GM18526 (cell line): Measurements from ENCODE around the gene EFTUD2.
A peak's percentile ranks its signal among the peaks of the same experiment; 100 is the strongest.

Experiments used
- POLR2A ChIP-seq: IDR thresholded peaks from 3 replicates; pipeline ENCODE4 v1.6.1; 2011; ENCODE audit not compliant: insufficient read length; ENCODE audit errors: extremely low read depth

The EFTUD2 gene

DNA sequence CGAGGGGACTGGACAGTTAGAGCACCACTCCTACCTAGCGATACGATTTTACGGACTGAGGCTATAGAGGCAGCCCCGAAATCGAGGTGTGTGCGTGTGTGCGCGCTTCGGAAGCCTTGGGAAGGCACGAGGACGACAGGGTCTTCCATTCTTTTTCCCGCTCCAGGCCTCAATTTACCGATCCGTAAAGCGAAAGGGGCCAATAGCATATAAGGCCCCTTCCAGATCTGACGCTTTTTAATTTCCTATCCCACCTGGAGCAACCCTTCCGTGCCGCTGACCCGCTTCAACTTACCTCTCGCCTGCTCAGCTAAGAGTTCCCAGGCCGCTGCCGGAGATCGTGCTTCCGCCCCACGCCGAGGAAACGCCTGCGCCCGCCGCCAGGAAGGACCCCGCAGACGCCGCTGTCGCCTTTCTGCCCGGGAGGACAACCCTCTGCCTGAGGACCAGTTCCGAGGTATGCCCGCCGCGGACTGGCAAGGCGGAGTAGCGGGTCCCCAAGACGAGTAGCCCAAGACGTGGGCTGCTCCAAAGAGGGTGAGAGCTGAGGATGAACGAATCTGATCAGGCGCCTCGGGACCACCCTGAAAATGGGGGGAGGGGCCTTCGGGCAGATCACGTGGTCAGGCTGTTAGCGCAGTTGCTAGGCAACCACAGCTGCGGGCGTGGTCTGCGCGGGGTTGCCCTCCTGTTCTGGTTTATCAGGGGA lies at the start of gene EFTUD2:
Gene EFTUD2, minus strand, starts transcription at position 372 of the 709 bp plus-strand sequence. CDS start 4,924 bp downstream, outside the sequence.
- TF ChIP-seq POLR2A = peak; percentile 84

DNA sequence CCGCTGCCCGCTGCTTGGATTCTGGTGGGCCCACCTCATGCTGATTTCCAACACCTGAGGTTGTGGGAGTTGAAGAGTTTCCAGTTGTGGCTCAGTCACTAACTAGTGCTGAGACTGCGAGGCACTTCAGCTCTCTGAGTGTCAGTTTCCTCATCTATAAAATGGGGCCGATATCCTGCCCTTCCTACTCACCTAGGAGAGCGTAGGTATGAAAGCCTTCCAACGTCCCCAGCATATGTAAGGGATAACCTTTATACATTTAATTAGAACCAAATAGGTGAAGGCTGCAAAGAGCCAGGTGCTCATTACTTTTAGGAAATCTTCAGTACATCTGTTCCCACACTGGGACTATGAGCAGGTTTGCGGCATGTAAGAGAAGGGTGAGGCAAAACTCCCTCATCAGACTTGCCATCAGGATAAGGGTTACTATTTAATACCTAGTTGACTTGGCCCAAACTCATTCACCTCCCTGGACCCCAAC lies 49.1 kb upstream of the EFTUD2 start:
- no peak for TF ChIP-seq POLR2A

DNA sequence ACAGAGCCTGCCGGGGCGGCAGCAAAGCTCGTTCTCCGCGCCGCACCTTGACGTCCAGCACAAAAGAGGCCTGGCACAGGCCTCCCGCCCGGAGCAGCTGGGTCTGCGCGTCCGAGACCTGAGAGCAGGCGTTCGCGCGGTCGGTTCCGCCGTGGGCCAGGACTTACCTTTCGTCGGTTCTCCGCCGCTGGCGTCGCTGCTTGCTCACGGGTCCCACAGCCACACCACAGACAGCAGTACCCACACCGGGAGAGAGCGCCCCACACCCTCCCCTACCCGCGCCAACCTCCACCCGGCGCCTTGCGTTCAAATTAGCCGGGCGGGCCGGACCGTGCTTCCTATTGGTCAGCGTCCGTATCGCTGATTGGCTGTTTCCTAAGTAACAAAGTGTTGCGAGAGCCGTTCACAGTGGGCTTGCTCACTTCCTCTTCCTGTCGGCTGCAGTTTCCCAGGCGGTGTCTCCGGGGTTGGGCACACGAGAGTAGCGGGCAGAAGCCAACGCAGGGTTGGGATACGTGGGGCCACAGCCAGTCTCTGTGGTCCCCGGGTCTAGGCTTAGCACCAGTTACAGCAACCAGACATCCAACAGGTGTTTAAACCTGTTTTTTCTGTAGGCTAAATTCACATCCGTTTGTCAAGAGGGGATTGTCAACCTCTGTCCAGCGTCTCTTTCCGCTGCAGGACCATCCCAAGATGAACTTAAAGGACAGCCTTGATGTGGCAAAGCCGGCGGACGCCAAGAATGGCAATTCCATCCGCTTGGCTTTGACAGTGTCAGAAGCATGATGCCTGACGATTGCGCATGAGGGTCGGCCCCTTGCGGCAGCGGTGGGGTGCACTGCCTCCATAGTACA lies 48.4 kb upstream of the EFTUD2 start, which contains the start of gene KIF18B:
Gene KIF18B, minus strand, starts transcription at position 313 of the 854 bp plus-strand sequence. CDS start 11,429 bp downstream, outside the sequence.
- peak; percentile 92 for TF ChIP-seq POLR2A

DNA sequence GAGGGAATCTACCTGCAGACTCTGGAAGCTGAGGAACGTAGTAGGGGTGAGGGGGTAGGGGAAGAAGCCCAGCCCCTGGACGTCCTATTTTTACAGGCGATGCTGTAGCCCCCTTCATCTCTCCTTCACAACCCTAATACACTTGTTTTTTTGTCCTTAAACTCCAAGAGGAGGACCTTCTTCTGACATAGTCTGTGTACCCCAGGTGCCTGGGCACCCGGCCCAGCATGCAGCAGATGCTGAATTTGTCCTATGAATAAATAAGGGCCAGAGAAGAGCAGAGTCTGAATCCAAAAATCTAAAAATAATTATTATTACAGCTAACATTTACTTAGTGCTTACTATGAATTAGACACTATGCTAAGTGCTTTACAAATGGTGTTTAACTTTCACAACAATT lies 43.2 kb upstream of the EFTUD2 start:
- TF ChIP-seq POLR2A = no peak

- TF ChIP-seq POLR2A = no peak
Measured at GRCh38 chr17:44941712-44942331, 42.6 kb upstream of the EFTUD2 start.

- no peak for TF ChIP-seq POLR2A
Measured at GRCh38 chr17:44940768-44941167, 41.5 kb upstream of the EFTUD2 start.

- TF ChIP-seq POLR2A = no peak
Measured at GRCh38 chr17:44940317-44940716, 41.1 kb upstream of the EFTUD2 start.

DNA sequence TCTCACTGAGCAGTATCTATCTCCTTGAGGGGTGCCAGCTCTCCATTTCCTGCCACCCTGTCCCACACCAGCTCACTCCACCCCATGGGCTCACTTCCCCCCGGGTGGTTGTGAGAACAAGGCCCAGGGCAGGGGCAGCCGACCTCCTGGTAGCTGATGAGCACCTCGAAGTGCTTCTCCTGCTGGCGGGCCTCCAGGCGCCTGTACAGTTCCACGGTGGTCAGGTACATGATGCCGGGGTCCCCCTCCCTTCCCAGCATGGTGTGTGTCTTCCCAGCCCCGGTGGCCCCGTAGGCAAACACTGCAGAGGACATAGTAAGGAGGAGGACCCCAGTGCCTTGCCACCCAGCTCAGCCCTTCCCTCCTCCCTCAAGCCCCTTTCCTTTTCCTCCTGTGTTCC lies 35.9 kb upstream of the EFTUD2 start:
- TF ChIP-seq POLR2A = no peak

DNA sequence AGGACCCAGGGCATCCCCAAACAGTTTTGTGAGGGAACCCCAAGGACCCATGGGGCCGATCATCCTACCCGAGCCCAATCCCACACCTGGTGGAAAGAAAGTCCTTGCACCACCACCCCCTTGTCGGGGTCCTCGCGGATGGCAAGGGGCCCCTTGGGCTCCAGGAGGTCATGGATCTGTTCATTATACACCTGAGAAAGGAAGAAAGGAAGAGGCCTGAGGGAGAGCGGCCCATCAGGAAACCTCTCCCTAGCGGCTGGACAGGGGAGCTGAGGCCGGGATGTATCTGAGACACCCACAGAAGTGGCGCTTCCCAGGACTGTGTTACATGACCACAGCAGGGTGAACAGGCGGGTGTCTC lies 35.5 kb upstream of the EFTUD2 start:
- no peak for TF ChIP-seq POLR2A

- TF ChIP-seq POLR2A = no peak
Measured at GRCh38 chr17:44933824-44934744, 34.8 kb upstream of the EFTUD2 start.

DNA sequence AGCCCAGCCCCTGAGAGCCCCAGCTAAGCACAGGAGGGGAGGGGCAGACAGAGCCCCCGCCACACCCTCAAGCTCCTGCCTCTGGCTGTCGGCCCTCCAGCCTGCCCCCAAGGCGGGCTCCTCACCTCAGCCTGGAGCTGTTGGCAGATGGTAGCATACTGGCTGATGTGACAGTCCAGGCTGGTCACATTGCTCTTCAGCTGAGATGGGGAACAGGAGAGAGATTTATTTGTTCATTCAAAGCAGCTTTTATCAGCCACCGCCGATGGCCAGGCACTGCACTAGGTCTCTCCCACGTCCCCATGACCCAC lies 33.5 kb upstream of the EFTUD2 start:
- no peak for TF ChIP-seq POLR2A

DNA sequence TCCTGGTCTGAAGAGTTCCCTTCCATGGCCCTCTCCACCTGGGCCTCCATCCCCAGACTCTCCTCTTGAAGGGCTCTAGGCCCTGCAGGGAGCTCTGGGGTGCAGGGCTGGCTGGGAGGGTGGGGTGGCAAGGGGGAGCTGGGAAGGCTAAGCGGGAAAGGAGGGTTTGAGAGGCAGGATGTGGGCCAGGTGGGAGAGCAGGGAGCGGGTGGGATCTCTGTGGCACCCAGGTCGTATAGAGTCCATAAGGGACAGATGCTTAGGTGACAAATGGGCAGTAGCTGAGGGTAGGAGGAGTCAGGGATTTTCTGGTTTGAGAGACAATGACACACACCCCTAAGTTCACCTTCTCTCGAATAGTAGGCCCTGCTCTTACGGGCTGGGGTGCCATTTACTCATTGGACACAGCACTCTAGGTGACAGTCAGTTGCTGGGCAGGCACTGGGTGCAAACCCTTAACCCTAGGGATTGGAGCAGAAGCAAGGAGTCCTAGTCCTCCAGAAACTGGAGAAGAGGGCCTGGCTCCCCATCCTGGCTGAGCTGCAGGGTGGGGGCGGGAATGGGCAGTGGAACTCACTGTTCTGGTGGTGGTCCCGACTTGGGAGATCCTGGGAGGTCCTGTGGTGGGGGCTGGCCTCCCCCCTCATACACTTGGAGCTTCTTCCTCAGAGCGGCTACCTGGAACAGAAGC lies 33.0 kb upstream of the EFTUD2 start:
- no peak for TF ChIP-seq POLR2A

DNA sequence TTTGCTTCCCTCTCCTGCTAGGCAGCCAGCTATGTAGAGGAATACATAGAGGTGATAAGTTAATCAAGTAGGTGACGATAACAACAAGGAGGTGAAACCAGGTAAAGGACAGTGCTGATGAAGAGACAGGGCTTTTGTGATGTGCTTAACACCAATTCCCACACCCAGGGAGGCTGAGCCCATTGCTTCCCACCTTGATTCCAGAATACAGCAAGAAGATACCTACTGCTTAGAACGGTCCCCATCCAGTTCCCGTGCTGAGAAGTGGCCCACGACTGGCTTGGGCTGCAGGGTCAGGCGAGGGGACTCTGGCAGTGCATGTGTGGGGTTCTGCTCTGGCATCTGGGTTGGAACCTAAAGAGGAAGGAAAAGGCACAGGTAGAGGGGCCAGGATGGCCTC lies 32.1 kb upstream of the EFTUD2 start:
- no peak for TF ChIP-seq POLR2A

DNA sequence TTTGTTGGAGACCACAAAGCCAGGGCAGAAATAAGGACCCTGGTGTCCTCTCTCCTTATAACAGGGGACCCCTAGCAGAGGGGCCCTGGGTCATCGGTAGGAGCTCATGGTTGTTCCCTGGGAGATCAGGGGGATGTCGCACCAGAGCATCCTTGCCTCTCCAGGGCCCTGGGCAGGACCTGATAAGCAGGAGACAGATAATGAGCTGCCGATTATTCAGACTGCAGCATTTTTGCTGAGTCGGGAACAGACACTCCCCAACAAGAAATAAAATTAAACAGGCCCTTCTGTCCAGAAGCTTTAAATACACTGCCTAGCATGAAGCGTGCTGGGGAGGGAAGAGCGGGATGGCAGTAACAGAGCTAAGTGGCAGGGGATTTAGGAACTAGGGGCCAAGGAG lies 31.4 kb upstream of the EFTUD2 start:
- no peak for TF ChIP-seq POLR2A
